HG02884 (cell line): ENCODE data around the gene MEN1.

Experiments
- ATAC-seq: cut with Tn5 transposase; IDR thresholded peaks from one replicate; pipeline ENCODE4 v1.9.1; 2021; ENCODE audit warnings: mild to moderate bottlenecking, moderate library complexity; ENCODE audit not compliant: unreplicated experiment

Gene MEN1

DNA sequence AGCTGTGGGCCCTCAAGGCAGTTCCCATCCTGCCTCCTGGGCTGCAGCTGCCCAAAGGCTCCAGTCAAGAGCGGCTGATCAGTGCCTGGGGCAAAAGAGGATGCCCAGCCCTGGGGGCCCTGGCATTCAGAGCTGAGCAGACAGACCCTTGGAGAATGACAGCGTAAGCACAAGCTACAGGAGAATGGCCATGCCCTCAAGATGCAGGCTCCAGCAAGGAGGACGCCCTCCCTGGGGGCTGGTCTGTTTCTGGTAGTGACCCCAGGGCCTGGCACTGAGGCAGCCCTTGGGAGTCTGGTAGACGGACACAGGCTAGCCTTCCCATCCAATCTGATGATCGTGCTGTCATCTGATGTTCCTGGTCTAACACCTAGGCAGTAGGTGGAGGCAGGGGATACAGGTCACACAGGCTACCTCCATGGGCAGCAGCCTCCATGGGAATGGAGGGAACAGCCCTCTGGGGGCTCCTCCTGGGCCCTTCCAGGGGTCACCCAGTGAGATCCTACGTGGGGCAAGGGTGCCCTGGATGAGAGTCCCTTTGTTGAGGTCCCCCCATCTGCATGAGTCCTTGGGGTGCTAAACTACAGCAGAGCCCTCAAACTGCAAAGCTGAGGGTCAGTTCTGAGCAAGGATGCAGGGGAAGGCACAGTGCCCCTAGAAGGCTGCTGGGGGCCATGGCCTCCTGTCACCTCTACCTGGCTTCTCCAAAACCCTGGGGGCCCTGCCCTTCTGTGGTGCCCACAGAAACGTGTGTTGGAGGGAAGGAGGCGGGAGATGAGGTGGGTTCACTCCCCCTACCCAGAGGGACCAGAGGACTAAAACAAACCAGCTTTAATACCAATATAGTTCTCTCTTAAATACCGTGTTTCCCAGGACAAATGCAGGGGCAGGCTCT, 21.8 kb downstream of the MEN1 start:
- ATAC-seq = no peak

DNA sequence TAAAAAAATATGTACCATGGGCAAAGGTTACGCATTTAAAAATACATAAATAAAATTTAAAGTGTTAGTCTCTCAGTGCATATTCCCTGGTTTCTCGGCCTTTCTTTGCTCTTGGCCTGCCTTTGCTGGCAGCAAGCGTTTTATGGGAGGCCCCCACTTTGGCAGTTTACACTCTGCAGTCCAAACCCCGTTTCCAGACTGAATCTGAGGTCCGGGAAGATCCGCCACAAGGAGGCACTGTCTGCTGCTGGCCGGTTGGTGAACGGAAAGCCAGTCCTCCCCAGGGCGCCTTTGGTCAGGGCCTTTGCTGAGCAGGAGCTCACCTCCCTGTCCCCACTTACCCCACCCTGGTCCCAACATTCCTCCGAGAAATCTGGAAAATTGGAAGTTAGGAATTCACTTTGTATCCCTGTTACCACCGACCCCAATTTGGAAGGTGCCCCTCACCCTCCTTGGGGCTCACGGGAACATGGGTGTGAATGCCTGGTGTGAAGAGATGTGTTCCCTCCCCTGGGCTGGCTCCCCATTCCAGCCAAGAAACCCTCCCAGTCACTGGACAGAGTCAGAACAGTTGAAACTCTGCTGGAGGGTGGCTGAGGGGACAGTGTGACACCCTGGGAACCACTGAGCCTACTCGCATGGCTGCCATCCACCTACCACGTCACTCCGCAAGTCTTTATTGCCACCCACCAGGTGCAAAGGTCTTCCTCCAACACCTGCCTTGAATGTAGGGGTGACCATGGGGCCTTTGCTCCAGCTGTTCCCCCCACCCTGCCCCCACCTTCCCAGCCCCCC, 22.6 kb downstream of the MEN1 start:
- ATAC-seq = no peak

DNA sequence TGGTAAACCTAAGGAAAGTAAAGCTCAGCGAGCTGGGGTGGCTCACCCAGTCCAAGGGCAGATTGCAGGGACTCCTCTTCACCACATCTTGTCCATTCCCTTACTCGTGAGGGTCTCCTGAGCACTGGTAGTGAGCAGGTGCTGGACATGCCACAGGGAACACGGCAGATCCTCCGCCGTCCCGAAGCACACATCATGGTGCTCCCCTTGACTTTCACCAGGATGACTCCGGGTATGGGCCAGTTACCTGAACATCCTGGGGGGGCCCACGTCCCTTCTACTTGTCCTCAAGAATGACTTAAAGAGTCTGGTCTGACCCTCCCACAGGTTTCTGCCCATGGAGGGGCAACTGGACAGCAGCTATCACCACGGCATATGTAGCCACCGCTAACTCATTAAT, 24.0 kb downstream of the MEN1 start:
- no peak for ATAC-seq

DNA sequence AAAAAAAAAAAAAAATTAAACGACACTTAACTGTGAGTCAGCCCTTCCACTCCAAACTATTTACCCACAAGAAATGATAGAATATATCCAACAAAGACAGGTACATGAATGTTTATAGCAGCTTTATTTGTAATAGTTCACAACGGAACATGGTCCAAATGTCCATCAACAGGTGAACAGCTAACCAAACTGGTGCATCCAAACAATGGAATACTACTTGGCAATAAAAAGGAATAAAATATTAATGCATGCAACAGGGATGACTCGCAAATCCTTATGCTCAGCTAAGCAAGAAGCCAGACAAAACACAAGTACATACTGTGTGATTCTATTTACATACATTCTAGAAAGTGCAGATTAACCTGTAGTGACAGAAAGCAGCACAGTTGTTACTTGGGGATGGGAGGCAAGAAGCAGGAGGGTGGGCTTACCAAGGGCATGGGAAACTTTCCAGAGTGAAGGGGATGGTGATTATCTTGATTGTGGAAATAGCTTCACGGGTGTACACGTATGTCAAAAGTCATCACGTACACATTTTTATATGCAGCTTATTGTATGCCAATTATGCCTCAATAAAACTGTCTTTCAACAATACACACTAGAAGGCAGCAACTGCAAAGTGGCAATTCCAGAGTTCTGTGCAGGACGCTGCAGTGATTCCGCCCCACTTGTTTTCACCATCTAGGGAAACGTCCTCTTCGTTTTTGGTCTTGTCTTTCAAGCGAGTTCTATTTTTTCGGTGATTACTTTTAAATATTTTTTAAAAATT, 25.4 kb downstream of the MEN1 start:
- no peak for ATAC-seq

DNA sequence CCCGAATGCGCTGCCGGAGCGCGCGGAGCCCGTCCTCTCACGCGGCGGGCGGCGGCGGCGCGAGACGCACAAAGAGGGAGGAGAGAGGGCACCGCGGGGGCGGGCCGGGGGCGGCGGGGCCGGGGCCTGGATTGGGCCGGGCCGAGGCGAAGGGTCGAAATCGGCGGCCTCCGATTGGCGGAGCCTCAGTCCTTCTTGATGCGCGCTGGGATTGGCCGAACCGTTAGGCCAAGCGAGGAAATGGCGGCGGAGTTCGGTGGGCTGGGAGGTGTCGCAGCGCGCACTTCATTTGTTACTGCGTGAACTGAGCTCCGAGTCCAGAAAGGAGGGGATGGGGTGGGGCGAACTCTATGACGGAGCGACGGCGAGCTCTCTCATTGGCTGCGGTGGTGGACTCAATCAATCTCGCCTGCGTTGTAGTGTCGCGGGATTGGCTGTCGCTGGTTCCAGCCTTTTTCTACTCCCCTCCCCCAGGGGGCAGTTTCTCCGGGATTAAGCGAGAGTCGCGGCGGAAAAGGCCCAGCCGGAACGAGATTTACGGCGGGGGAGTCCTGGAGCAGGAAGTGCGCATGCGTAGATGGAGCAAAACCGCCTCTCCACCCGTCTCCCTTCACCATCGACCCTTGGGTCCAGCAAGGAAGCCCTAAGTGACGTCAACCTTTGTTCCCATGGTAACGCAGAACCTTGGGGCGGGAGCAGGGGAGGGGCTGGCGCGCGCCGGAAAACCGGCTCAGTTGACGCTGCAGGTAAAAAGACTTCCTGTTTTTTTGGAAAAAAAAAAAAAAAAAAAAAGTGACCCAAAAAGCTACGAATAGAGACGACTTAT, 31.7 kb downstream of the MEN1 start, which contains the start of gene SF1:
SF1 (minus strand) TSS at position 70 of the 826 bp plus-strand sequence. CDS start 150 bp downstream, outside the sequence.
- peak; percentile 78 for ATAC-seq

DNA sequence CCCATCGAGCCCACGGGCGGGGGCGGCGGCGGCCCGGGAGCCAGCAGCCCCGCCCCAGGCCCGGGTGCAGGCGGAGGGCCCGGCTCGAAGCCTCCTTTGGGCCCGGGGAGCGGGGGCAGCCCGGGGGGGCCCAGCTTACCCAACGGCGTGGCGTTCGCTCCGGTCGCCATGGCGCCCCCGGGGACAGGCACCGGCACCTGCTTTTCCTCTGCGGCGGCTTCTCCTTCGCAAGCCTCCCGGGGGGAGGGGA, 32.2 kb downstream of the MEN1 start:
- peak; percentile 7 for ATAC-seq

DNA sequence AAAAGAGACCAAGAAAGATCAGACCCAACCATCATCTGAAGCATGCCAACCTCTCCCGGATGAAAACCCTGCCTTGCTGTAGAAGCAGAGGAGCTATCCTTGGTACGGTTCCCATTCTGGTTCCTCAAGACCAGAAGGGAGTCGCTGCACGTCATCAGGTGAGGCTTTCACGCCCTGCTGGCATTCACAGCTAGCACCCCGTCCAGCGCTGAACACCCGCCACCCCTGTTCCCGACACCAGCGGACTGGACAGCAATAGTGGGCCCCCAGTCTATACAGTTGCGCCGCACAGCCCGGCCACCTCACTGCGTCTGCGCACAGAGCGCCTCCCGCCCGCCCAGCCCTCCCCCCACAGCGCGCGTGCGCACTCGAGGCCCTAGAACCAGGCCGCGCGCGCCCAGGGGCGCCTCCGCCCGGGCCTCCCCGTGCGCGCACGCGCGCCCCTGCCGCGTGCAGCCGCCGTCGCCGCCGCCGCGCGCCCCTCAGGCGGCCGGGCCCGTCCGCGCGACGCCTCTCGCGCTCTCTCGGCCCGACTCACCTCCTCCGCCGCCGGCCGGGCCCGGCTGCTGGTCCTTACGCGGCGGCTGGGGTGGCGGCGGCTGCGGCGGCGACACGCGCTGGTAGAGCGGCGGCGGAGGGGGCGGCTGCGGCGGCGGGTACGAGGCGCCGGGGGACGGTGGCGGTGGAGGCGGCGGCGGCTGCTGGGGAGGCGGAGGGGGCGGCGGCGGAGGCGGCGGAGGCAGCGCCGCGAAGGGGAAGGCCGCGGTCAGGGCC, 32.7 kb downstream of the MEN1 start:
- ATAC-seq = no peak

DNA sequence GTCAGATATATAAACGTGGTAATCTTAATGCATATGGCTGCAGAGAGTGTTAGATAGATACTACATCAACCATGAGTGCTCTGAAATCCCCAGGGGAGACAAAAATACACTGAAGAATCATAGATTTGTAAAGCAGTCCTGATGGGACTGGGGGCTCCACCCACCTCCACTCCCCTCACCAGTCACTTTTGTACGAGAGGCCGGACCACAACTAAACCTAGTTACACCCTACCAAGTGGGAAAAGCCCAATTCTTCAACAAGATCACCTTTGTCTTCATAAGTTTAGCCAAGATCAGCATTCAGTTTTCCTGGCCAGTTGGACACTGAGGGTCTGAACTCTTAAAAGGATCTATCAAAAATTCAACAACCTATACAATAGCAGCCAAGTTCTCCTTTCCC, 33.5 kb downstream of the MEN1 start:
- ATAC-seq = no peak

DNA sequence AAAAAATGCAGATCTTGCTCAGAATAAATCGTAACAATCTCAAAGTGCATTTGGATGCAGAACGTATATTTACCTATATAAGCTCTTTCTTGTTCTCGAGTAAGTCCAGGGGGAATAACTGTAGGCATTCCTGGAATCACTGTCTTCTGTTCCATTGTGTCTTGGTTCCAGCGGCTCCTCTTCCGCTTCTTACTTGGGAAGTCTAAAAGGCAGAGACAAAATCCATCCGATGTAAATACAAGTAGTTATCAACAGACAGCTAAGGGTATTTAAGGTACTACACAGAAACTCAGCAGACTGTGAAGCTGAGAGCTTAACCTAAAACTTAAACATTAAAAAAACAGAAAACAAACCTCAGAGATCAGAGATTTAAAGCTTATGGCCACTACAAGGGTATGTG, 33.9 kb downstream of the MEN1 start:
- no peak for ATAC-seq

DNA sequence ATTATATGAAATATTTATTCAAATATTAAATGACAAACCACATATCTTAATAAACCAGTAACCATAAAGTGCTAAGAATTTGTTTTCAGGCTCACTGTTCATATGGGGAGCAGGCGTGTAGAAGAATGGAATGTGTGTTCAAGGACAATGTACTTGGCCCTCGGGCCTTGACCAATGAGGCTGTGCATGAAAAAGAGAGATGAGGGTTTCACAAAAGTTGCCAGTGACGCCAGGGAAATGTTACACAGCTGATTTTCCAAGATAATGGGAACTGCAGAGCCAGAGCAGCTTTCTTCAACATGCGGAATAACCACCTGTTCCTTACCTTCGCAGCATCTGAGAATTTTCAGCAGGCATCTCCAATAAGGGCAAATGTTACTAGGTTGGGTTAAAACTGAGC, 36.2 kb downstream of the MEN1 start:
- no peak for ATAC-seq

DNA sequence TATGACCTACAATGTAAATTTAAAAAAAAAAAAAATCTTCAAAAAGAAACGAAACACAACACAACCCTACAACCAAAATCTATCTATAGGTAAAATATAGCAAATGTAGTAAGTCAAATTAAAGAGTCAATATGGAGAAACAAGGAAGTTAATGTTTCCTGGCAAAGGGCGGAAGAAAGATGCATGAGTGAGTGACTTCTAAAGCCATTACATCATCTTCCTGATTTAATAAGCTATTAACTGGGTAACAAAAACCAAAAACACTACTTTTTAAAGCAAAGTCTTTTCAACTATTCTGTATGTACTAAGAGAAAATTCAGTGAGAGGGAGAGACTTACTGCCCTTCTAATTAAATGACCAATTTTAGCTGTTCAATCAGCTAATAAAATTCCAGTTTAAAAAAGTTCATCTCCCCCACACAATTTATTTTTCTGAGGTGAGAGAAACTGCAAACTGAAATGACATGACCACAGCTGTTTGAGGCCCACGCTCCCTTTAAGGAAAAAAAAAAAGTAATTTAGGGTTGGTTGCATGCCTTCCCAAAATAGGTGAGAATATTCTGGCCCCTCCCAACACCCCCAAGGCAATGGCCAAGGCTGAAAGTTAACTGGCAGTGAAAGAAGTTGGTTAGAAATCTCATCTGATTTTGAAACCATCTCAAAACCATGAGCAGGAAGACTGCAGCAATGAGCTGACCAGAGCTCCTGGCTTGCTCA, 37.9 kb downstream of the MEN1 start:
- no peak for ATAC-seq

DNA sequence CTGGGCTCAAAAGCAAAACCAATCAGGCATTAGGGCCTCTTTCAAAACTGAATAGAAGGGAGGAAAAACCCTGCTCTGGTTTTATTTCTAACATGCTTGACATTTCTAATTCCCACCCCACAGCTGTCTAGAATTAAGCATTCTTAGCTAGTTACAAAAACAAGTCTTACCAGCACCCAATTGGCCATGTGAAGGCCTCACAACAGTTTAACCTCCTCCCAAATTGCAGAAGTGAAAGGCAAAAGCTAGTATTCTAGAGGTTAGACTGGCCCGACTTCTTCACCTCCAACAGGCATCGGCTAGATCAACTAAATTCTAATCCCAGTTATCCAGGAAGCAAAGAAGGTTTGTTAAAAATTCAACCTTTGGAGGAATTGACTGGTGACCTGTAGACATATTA, 38.5 kb downstream of the MEN1 start:
- no peak for ATAC-seq

DNA sequence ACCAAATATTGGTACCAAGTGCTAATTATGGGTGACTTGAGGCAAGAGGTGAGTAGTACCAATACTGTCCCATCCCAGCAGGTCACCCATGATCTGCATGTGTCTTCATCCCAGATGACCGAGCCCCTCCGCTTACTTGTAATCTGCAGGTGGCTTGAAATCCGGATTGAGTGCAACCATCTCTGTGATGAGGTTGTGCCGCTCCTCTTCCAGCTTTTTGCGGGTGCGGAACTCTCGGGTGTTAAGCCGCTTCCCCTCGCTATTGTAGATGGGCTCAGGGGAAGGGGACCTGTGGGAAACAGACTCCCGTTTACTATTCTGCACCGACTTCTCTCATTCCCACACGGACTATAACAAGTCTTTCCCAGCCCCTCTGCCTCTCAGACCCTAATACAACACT, 40.2 kb downstream of the MEN1 start:
- ATAC-seq = no peak

DNA sequence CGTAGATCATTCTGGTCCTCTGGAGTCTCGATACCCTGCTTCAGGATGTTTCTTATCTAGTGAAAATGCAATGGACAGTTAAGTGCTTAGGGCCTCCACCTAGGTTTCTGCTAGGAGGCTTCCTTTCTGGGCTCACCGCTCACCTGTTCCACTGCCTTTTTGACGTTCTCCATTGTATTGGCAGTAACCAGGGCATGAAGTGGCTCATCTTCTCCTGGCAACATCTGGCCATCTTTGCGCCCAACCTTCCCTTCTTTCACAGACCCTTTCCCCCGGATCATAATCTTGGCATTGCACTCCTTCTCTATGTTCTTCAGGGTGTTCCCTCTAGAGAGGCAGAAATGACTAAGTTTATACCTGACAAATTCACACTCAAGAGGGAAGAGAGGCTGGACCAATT, 41.1 kb downstream of the MEN1 start:
- no peak for ATAC-seq

DNA sequence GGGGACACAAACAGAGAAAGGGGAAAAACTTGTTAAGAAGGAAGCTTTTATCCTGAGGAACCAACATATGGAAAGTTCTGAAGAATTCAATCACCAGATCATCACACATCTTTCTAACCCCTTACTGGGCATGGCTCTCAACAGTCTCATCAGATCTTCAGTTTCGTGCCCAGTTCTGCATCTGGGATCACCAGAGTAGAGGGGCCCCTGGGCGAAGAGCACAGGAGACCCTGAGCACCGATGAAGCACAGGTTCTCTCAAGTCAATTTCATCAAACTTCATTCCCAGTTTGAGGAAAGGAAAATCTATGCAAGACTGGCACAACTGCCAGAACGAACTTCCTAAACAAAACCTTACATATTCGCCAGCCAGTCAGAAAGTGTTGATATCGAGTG, 42.1 kb downstream of the MEN1 start:
- no peak for ATAC-seq

DNA sequence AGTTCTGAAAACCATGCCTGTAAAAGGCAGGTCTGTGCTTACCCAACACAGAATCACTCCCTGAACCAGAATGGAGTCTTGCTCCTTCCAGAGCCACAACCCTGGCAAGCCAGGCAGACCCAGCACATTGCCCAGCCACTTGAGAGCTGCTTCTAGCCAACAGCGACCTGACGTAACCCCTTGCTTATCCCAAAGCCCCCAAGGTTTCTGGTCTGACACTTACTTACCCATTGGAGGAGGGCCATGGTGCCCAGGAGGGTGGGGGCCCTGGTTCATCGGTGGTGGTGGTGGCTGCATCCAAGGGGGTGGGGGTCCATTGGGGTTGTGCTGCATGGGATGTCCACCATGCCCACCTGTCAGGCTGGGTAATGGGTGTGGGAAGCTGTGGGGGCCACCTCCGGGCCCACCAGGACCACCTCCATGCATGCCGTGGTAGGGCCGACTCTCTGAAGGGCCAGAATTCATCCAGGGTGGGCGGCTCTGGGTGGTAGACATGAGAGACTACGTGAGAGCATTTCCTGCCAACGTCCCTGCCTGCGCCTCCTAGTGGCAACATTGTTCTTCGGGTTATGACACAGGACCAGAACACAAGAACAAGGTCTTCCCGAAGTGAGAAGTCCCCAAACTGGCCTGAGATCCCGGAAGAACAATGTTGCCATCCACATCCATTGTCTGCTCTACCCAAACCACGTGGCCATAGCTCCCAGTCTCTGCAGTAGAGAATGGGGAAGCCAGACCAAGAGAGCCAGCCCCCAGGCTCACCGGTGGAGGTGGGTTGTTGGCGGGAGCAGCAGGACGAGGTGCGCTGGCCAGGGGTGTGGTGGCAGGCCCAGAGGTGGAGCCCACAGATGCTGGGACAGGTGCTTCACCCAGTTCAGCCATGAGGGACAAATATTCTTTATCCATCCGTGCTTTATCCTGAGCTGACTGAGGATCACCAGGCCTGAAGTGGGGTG, 42.7 kb downstream of the MEN1 start:
- no peak for ATAC-seq

DNA sequence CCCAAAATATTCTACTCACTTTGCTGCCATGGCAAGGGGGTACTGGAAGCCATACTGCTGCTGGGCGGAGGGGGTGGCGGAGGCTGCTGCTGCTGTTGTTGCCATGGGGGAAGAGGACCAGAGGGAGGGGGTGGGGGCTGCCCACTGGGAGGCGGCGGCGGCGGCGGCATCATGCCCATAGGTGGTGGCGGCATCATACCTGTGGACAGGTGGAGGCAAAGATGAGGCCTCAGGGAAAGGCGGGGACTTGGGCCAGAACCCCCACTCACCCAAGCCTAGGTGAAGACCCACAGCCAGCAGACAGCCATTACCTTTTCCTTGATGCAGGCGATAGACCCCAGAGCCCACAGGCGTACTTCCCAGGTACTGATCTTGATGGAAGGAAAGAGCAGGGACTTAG, 43.5 kb downstream of the MEN1 start:
- no peak for ATAC-seq
